ENCODE measurements around the gene DNTTIP2. TPM values are rescaled to one million over a fixed set of nuclear protein-coding genes. Genes with fewer than 3 reads are reported as not detected.

Gene DNTTIP2
- total RNA-seq, 1 experiment from 2014 or later: 47.8 TPM

DNA sequence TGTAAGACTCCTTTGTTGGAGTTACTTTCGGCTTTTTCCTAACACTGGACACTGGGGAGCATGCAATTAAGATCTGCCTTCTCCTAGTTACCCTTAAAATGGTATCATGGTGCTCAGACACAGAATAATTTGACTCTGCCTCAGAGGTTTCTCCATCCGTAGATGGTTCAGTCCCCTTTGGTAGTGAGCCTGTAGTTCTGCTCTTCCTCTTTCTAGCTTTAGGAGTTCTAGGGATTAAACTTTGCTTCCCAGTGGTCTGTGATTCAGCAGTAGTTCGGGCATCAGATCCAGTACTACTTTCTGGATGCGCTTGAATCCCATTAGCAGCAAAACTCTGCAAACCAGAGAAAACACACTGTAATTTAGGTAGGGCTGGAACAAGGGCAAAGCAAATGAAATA lies 1.5 kb downstream of the DNTTIP2 start:
- Histone ChIP-seq H3K4me3 (ENCODE audit: low read length) (peak overlapping the region; percentile 90), H3K4me2 (ENCODE audit: low read length) (peak overlapping the region; percentile 89), H2AFZ (ENCODE audit: low read length) (no peak overlapping the region), H3K79me2 (ENCODE audit: low read length) (peaks cover 58% of the 10 kb centered on the region), H3K27ac (ENCODE audit: low read length) (no peak overlapping the region), H3K36me3 (ENCODE audit: low read depth, low read length) (peaks cover 44% of the 10 kb centered on the region), H3K27me3 (ENCODE audit: low read length) (no peaks in the 10 kb centered on the region), H3K9me2 (replicated peaks; ENCODE audit: low read length) (no peaks in the 10 kb centered on the region), H3K4me1 (ENCODE audit: insufficient read depth, low read length) (peaks cover 26% of the 10 kb centered on the region), H3F3A (ENCODE audit: low read length, unreplicated experiment) (peaks cover 5% of the 10 kb centered on the region), H3K9me3 (ENCODE audit: low read length) (no peaks in the 10 kb centered on the region), H4K20me1 (ENCODE audit: low read length) (peaks cover 35% of the 10 kb centered on the region), H3K9ac (ENCODE audit: low read length) (peak overlapping the region; percentile 99; the same call in 1 of the 2 replicates)
- POLR2A ChIA-PET (ENCODE audit: unreplicated experiment): no interaction called here
- no peak for TF ChIP-seq EZH2phosphoT487 (IDR thresholded peaks at IDR 0.05; ENCODE audit: borderline replicate concordance, low read length)
- TF ChIP-seq EZH2 (IDR thresholded peaks at IDR 0.05; ENCODE audit: low read length, unreplicated experiment): no peak
- DNase-seq: no peak
- CTCF ChIA-PET: interaction anchor here (0.5 kb wide), 1 partner anchor 160 kb away, joined by 3 read pairs; no protein-coding TSS in a partner anchor
- no peak for ATAC-seq
- BruUV-seq (replicated peaks): no TSS peak
- intact Hi-C loops (cut with micrococcal nuclease): loop anchor here (10.0 kb wide), 1 partner anchor 433 kb away; the partner anchor contains the start of gene FNBP1L

DNA sequence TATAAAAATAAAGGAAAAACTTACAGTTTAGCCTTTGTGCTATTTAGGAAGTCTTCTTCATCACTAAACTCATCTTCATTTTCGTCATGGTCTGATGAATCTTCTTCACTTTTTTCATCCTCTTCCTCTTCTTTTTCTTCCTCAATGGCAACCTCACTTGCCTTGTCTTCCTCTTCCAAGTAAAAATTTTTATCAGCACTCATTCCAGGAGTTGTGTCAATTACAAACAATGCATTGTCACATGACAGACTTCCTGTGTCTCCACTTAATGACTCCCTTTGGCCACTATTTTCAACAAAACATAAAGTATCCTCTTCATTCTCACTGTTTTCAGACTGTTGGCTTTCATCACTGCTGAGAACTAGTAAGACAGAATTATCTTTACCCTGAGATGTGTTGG lies 2.8 kb downstream of the DNTTIP2 start:
- Histone ChIP-seq H3K4me1 (ENCODE audit: insufficient read depth, low read length) (peaks cover 26% of the 10 kb centered on the region), H3F3A (ENCODE audit: low read length, unreplicated experiment) (peaks cover 5% of the 10 kb centered on the region), H3K27ac (ENCODE audit: low read length) (no peak overlapping the region), H3K36me3 (ENCODE audit: low read depth, low read length) (peaks cover 57% of the 10 kb centered on the region), H2AFZ (ENCODE audit: low read length) (no peak overlapping the region), H3K4me2 (ENCODE audit: low read length) (peak overlapping the region; percentile 89), H3K4me3 (ENCODE audit: low read length) (peak overlapping the region; percentile 90), H3K9me3 (ENCODE audit: low read length) (no peaks in the 10 kb centered on the region), H3K79me2 (ENCODE audit: low read length) (peaks cover 64% of the 10 kb centered on the region), H3K27me3 (ENCODE audit: low read length) (no peaks in the 10 kb centered on the region), H4K20me1 (ENCODE audit: low read length) (peaks cover 39% of the 10 kb centered on the region), H3K9ac (ENCODE audit: low read length) (no peak overlapping the region), H3K9me2 (replicated peaks; ENCODE audit: low read length) (no peaks in the 10 kb centered on the region)
- intact Hi-C loops (cut with micrococcal nuclease): loop anchor here (10.0 kb wide), 1 partner anchor 431 kb away; the partner anchor contains the start of gene FNBP1L
- DNase-seq: no peak
- no TSS peak for BruUV-seq (replicated peaks)
- ChIA-PET CTCF (no interaction called here), POLR2A (ENCODE audit: unreplicated experiment) (no interaction called here)
- TF ChIP-seq, protein P1, sequence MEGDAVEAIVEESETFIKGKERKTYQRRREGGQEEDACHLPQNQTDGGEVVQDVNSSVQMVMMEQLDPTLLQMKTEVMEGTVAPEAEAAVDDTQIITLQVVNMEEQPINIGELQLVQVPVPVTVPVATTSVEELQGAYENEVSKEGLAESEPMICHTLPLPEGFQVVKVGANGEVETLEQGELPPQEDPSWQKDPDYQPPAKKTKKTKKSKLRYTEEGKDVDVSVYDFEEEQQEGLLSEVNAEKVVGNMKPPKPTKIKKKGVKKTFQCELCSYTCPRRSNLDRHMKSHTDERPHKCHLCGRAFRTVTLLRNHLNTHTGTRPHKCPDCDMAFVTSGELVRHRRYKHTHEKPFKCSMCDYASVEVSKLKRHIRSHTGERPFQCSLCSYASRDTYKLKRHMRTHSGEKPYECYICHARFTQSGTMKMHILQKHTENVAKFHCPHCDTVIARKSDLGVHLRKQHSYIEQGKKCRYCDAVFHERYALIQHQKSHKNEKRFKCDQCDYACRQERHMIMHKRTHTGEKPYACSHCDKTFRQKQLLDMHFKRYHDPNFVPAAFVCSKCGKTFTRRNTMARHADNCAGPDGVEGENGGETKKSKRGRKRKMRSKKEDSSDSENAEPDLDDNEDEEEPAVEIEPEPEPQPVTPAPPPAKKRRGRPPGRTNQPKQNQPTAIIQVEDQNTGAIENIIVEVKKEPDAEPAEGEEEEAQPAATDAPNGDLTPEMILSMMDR (conservative IDR thresholded peaks at IDR 0.05; ENCODE audit: low read depth, low read length): no peak
- TF ChIP-seq EZH2phosphoT487 (IDR thresholded peaks at IDR 0.05; ENCODE audit: borderline replicate concordance, low read length) (no peak), EZH2 (IDR thresholded peaks at IDR 0.05; ENCODE audit: low read length, unreplicated experiment) (no peak)
- ATAC-seq: no peak

DNA sequence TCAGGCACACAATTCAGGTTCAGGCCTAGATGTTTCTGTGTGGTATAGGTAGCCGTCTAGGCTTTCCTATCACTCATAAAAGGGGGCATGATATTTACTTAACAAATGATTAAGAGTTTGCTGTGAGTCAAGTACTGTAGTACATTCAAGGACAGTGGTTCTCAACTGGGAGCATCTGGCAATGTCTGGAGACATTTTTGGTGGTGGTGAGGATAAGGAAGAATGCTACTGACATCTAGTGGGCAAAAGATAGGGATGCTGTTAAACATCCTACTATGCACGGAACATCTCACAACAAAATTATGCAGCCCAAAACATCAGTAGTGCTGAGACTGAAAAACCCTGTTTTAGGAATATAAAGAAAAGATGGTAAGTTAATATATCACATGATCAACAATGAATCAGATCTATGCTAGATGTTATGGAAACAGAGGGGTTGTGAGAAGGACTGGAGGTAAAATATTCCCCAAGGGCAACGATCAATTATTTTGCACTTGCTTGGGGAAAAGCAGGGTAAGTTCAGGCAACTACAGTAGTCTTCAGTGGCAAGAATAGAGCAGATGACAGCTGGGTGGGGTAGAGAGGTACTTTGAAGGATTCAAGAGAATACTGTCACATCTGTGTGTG lies 4.9 kb downstream of the DNTTIP2 start:
- Histone ChIP-seq H3K4me1 (ENCODE audit: insufficient read depth, low read length) (peaks cover 26% of the 10 kb centered on the region), H3K79me2 (ENCODE audit: low read length) (peaks cover 61% of the 10 kb centered on the region), H3K36me3 (ENCODE audit: low read depth, low read length) (peaks cover 75% of the 10 kb centered on the region), H3K9ac (ENCODE audit: low read length) (no peak overlapping the region), H4K20me1 (ENCODE audit: low read length) (peaks cover 39% of the 10 kb centered on the region), H3K27ac (ENCODE audit: low read length) (0 out of 2 replicates have a peak overlapping the region, but pooled peaks have one; percentile 16), H3K9me2 (replicated peaks; ENCODE audit: low read length) (no peaks in the 10 kb centered on the region), H3K27me3 (ENCODE audit: low read length) (no peaks in the 10 kb centered on the region), H2AFZ (ENCODE audit: low read length) (no peak overlapping the region), H3K4me3 (ENCODE audit: low read length) (no peak overlapping the region), H3F3A (ENCODE audit: low read length, unreplicated experiment) (peaks cover 5% of the 10 kb centered on the region), H3K9me3 (ENCODE audit: low read length) (no peaks in the 10 kb centered on the region), H3K4me2 (ENCODE audit: low read length) (0 out of 2 replicates have a peak overlapping the region, but pooled peaks have one; percentile 40)
- BruUV-seq (replicated peaks): no TSS peak
- POLR2A ChIA-PET (ENCODE audit: unreplicated experiment): no interaction called here
- TF ChIP-seq EZH2 (IDR thresholded peaks at IDR 0.05; ENCODE audit: low read length, unreplicated experiment): no peak
- TF ChIP-seq, protein P1 (conservative IDR thresholded peaks at IDR 0.05; ENCODE audit: low read depth, low read length): peak; percentile 92
- intact Hi-C loops (cut with micrococcal nuclease): loop anchor here (10.0 kb wide), 1 partner anchor 429 kb away; the partner anchor contains the start of gene FNBP1L
- CTCF ChIA-PET: no interaction called here
- DNase-seq (peak; percentile 84), ATAC-seq (peak; percentile 81)

Measured in PC-3 (cell line).